DND-41 (cell line): ENCODE measurements around the gene DIAPH1.

Experiments
- ATAC-seq: fragments of 200-7000 bp; cut with Tn5 transposase; 3 replicates; pipeline ENCODE4 v1.9.1; 2021; ENCODE audit warnings: low read depth; ENCODE audit not compliant: insufficient read depth
- DNase-seq: peaks from one replicate; pipeline ENCODE4 v3.0.0-alpha.2; 2020
- H2AFZ ChIP-seq: 2 replicates; pipeline ENCODE4 v1.6.0; 2012; ENCODE audit warnings: low read depth, low read length
- H3K27ac ChIP-seq: 2 replicates; pipeline ENCODE4 v1.5.1; 2012; ENCODE audit warnings: low read length, inconsistent platforms
- H3K27me3 ChIP-seq: fragments of 200-600 bp; sonication (generic); 2 replicates; pipeline ENCODE4 v1.6.0; 2012; ENCODE audit warnings: low read length, mild to moderate bottlenecking, inconsistent platforms; ENCODE audit not compliant: insufficient read depth, poor library complexity
- H3K36me3 ChIP-seq: 2 replicates; pipeline ENCODE4 v1.5.1; 2012; ENCODE audit warnings: low read length, inconsistent platforms; ENCODE audit not compliant: insufficient read depth
- H3K4me1 ChIP-seq: 2 replicates; pipeline ENCODE4 v1.5.1; 2012; ENCODE audit warnings: mild to moderate bottlenecking, low read length; ENCODE audit not compliant: insufficient read depth
- H3K4me2 ChIP-seq: 2 replicates; pipeline ENCODE4 v1.6.0; 2012; ENCODE audit warnings: mild to moderate bottlenecking, moderate library complexity, low read length, inconsistent platforms; ENCODE audit not compliant: insufficient read depth
- H3K4me3 ChIP-seq, 2 experiments: fragments of 200-600 bp in 1 of 2; shearing (Covaris generic) in 1 of 2; 2 replicates each; pipeline ENCODE4 v1.5.1; 2012 to 2016; ENCODE audit warnings: inconsistent platforms in 2 of 2, low read length in 2 of 2, mild to moderate bottlenecking in 2 of 2, low read depth in 1 of 2, moderate library complexity in 1 of 2
- H3K79me2 ChIP-seq: 2 replicates; pipeline ENCODE4 v1.6.0; 2012; ENCODE audit warnings: low read length, inconsistent platforms; ENCODE audit not compliant: insufficient read depth
- H3K9ac ChIP-seq: 2 replicates; pipeline ENCODE4 v1.6.0; 2012; ENCODE audit warnings: low read depth, mild to moderate bottlenecking, inconsistent platforms, low read length, moderate library complexity
- H3K9me3 ChIP-seq: 2 replicates; pipeline ENCODE4 v1.5.1; 2012; ENCODE audit warnings: low read length, moderate library complexity, mild to moderate bottlenecking, inconsistent platforms; ENCODE audit not compliant: insufficient read depth, severe bottlenecking
- H4K20me1 ChIP-seq: 2 replicates; pipeline ENCODE4 v1.6.0; 2012; ENCODE audit warnings: low read length; ENCODE audit not compliant: insufficient read depth
- CTCF ChIP-seq: IDR thresholded peaks from 2 replicates; pipeline ENCODE4 v1.5.1; 2012; ENCODE audit warnings: borderline replicate concordance, low read length, moderate library complexity, mild to moderate bottlenecking; ENCODE audit not compliant: poor library complexity, severe bottlenecking; ENCODE audit errors: extremely low read depth
- EZH2 ChIP-seq: IDR thresholded peaks from 3 replicates; pipeline ENCODE4 v1.6.1; 2012; ENCODE audit warnings: borderline replicate concordance, low read depth, mild to moderate bottlenecking, moderate library complexity, low read length, inconsistent platforms; ENCODE audit not compliant: severe bottlenecking

The DIAPH1 gene

GRCh38 chr5:141496038-141496437, 122.8 kb downstream of the DIAPH1 start:
- Histone ChIP-seq H3K9me3 (no peaks in the 10 kb centered on the region), H4K20me1 (no peaks in the 10 kb centered on the region), H3K9ac (peak overlapping the region; percentile 49; the same call in 1 of the 2 replicates), H3K4me3 (peak overlapping the region in 1 of 2 experiments; percentile 54; a peak in 2 of 4 replicates), H3K4me1 (peaks cover 29% of the 10 kb centered on the region), H3K27me3 (no peaks in the 10 kb centered on the region), H2AFZ (peak overlapping the region; percentile 62; the same call in 1 of the 2 replicates), H3K4me2 (peak overlapping the region; percentile 66), H3K79me2 (no peaks in the 10 kb centered on the region), H3K27ac (peak overlapping the region; percentile 68), H3K36me3 (no peaks in the 10 kb centered on the region)
- peak; percentile 80 for DNase-seq
- no peak for TF ChIP-seq EZH2
- TF ChIP-seq CTCF: no peak
- peak; percentile 90 for ATAC-seq

GRCh38 chr5:141495453-141495811, 123.4 kb downstream of the DIAPH1 start:
- Histone ChIP-seq H3K27ac (peak overlapping the region; percentile 68), H3K27me3 (no peaks in the 10 kb centered on the region), H3K9me3 (no peaks in the 10 kb centered on the region), H4K20me1 (no peaks in the 10 kb centered on the region), H2AFZ (peak overlapping the region; percentile 62), H3K36me3 (no peaks in the 10 kb centered on the region), H3K9ac (peak overlapping the region; percentile 49), H3K79me2 (no peaks in the 10 kb centered on the region), H3K4me2 (peak overlapping the region; percentile 66), H3K4me1 (peaks cover 29% of the 10 kb centered on the region), H3K4me3 (peak overlapping the region in 1 of 2 experiments; percentile 54; a peak in 2 of 4 replicates)
- TF ChIP-seq CTCF: no peak
- TF ChIP-seq EZH2: no peak
- ATAC-seq (peak; percentile 52), DNase-seq (peak; percentile 35)

- peaks cover 29% of the 10 kb centered on the region for H3K4me1 ChIP-seq
- no peaks in the 10 kb centered on the region for H4K20me1 ChIP-seq
- H3K9me3 ChIP-seq: no peaks in the 10 kb centered on the region
- peak overlapping the region; percentile 66 for H3K4me2 ChIP-seq
- peak; percentile 51 for ATAC-seq
- peak overlapping the region; percentile 62 for H2AFZ ChIP-seq
- peak; percentile 65 for DNase-seq
- H3K27me3 ChIP-seq: no peaks in the 10 kb centered on the region
- H3K9ac ChIP-seq: peak overlapping the region; percentile 49
- H3K27ac ChIP-seq: peak overlapping the region; percentile 68
- no peak for TF ChIP-seq CTCF
- no peak for TF ChIP-seq EZH2
- no peaks in the 10 kb centered on the region for H3K79me2 ChIP-seq
- peak overlapping the region in 1 of 2 experiments; percentile 54; a peak in 2 of 4 replicates for H3K4me3 ChIP-seq
- H3K36me3 ChIP-seq: no peaks in the 10 kb centered on the region
These were observed 123.9 kb downstream of the DIAPH1 start for GRCh38 chr5:141494761-141495452.
